Erythroblast (primary cell): ENCODE results near the gene METTL22.

Experiments used
- GATA1 ChIP-seq: IDR thresholded peaks from 2 replicates; pipeline ENCODE4 v1.6.1; 2011; ENCODE audit warnings: low read depth, mild to moderate bottlenecking, control low read depth, low read length, moderate library complexity
- POLR2A ChIP-seq: IDR thresholded peaks from 2 replicates; pipeline ENCODE4 v1.6.1; 2011; ENCODE audit warnings: mild to moderate bottlenecking, low read length

DNA sequence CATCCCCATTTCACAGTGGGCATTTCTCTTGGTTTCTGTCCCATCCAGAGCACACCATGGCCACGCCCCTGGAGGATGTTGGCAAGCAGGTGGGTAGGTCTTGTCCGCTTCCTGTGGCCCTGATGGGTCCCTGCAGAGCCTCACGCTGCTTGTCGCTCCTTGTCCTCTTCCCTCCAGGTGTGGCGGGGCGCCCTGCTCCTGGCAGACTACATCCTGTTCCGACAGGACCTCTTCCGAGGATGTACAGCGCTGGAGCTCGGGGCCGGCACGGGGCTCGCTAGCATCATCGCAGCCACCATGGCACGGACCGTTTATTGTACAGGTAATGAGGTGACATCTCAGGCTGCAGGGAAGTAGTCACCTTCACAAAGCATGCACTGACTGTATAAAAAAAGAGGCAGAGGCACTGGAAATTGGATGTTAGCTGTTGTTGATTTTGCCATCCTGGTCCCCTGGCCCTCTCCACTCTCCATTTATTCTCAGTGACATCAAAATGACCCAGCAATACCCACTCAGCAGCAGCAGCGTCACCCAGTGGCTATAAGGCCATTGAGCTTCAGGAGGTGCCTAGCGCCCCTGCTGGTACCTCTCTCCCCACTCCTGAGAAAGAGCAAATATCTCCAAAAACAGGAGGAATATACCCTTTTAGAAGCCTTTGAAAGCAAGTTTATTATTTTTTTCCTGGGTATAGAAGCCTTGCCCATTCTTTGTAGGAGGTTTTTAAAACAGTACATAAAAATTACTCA is 13.7 kb downstream of the METTL22 start:
- no peak for TF ChIP-seq POLR2A
- TF ChIP-seq GATA1 = no peak
